Activated effector memory CD4-positive, alpha-beta T cell treated with Interleukin-2 at 50 U/mL for 16 hours (primary cell): ENCODE data around the gene ZYX.
"Not testable (repeated sequence)": the region's sequence is repeated elsewhere in the genome, so short reads cannot be mapped to it uniquely, and the experiment has no call there.

Experiments
- DNase-seq: peaks from one replicate; pipeline ENCODE4 v3.0.0-alpha.2; 2020

Gene ZYX

GRCh38 chr7:143399642-143400041 lies 18.5 kb downstream of the ZYX start:
- DNase-seq, result no peak

GRCh38 chr7:143401265-143401664 lies 20.1 kb downstream of the ZYX start:
- no peak for DNase-seq

- DNase-seq, result not testable (repeated sequence)
These were observed 21.1 kb downstream of the ZYX start for GRCh38 chr7:143402233-143402632.

- no peak for DNase-seq
These were observed 24.2 kb downstream of the ZYX start for GRCh38 chr7:143405173-143406001.

- DNase-seq, result no peak
These were observed 24.8 kb downstream of the ZYX start for GRCh38 chr7:143406002-143406357.

GRCh38 chr7:143407287-143408251 lies 26.4 kb downstream of the ZYX start:
- DNase-seq, result peak; percentile 44

GRCh38 chr7:143408252-143408685 lies 27.1 kb downstream of the ZYX start:
- no peak for DNase-seq

GRCh38 chr7:143408686-143409561 lies 27.8 kb downstream of the ZYX start, which contains the start of gene EPHA1:
TSS of gene EPHA1 (minus strand) at chr7:143408856. CDS start at chr7:143408805, 51 bp downstream.
- peak; percentile 52 for DNase-seq

- DNase-seq, result no peak
These were observed 29.4 kb downstream of the ZYX start for GRCh38 chr7:143410521-143411004.

- DNase-seq, result no peak
These were observed 31.0 kb downstream of the ZYX start for GRCh38 chr7:143411976-143412708.

GRCh38 chr7:143413123-143413522 lies 32.0 kb downstream of the ZYX start:
- no peak for DNase-seq

- DNase-seq, result not testable (repeated sequence)
These were observed 34.1 kb downstream of the ZYX start for GRCh38 chr7:143415209-143415608.

GRCh38 chr7:143415742-143416397 lies 34.7 kb downstream of the ZYX start:
- no peak for DNase-seq

- DNase-seq, result no peak
These were observed 35.5 kb downstream of the ZYX start for GRCh38 chr7:143416565-143417149.

- no peak for DNase-seq
These were observed 36.7 kb downstream of the ZYX start for GRCh38 chr7:143417734-143418383.

GRCh38 chr7:143418681-143419458 lies 37.7 kb downstream of the ZYX start:
- no peak for DNase-seq

- no peak for DNase-seq
These were observed 38.7 kb downstream of the ZYX start for GRCh38 chr7:143419880-143420279.

- DNase-seq, result not testable (repeated sequence)
These were observed 39.5 kb downstream of the ZYX start for GRCh38 chr7:143420624-143421023.

GRCh38 chr7:143422033-143422432 lies 40.9 kb downstream of the ZYX start:
- no peak for DNase-seq
